ENCODE data around the gene TCF4. TPM values are rescaled to one million over a fixed set of nuclear protein-coding genes. Genes with fewer than 3 reads are reported as not detected.

TCF4 gene
- total RNA-seq, 1 donor from 2014 or later = 143 TPM

DNA sequence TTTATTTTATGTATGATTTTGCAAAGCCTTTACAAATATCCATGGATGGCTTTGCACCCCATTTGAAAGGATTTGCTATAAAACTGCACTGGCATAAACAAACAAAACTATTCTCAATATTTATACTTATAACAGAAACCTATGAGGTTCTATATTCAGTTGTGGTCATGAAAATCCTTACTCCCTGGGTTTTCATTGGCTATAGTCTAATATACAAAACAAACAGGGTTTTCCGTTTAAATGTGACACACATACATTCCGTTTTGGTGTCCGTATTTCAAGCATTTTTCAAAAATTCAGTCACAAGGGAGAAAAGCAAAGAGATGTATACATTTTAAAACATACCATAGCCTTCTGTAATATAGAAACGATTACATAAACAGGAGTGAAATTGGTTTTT lies 100.0 kb downstream of the TCF4 start:
- H3K4me3 ChIP-seq = no peak overlapping the region
- TF ChIP-seq, protein P1, sequence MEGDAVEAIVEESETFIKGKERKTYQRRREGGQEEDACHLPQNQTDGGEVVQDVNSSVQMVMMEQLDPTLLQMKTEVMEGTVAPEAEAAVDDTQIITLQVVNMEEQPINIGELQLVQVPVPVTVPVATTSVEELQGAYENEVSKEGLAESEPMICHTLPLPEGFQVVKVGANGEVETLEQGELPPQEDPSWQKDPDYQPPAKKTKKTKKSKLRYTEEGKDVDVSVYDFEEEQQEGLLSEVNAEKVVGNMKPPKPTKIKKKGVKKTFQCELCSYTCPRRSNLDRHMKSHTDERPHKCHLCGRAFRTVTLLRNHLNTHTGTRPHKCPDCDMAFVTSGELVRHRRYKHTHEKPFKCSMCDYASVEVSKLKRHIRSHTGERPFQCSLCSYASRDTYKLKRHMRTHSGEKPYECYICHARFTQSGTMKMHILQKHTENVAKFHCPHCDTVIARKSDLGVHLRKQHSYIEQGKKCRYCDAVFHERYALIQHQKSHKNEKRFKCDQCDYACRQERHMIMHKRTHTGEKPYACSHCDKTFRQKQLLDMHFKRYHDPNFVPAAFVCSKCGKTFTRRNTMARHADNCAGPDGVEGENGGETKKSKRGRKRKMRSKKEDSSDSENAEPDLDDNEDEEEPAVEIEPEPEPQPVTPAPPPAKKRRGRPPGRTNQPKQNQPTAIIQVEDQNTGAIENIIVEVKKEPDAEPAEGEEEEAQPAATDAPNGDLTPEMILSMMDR (IDR thresholded peaks at IDR 0.05) = no peak
- intact Hi-C loops (cut with DNase I) = no loop called here
- H3K36me3 ChIP-seq = no peaks in the 10 kb centered on the region
- peaks cover 4% of the 10 kb centered on the region for H3K4me1 ChIP-seq
- DNase-seq = no peak
- no peak overlapping the region for H3K27ac ChIP-seq
- ATAC-seq = no peak
- H3K9me3 ChIP-seq = no peaks in the 10 kb centered on the region
- H3K27me3 ChIP-seq = no peaks in the 10 kb centered on the region

DNA sequence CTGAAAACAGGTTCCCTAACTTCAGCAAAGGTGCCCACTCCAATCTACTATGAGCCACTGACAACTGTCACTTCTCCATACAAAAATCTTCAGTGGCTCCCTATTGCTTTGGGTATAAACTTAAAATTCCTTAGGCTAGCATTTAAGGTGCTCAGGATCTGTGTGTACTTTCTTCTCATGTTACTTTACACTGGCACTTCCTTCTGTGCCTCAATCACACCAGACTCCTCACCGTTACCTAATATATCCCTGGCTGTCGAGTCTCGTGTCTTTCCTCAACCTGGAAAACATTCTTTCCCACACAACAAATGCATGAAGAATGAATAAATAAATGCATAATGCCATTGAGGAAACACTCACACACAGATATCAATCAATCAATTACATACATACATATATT lies 101.1 kb downstream of the TCF4 start:
- no peak overlapping the region for H3K27ac ChIP-seq
- ATAC-seq = no peak
- H3K27me3 ChIP-seq = no peaks in the 10 kb centered on the region
- TF ChIP-seq, protein P1 (IDR thresholded peaks at IDR 0.05) = no peak
- intact Hi-C loops (cut with DNase I) = no loop called here
- peaks cover 4% of the 10 kb centered on the region for H3K4me1 ChIP-seq
- DNase-seq = no peak
- H3K9me3 ChIP-seq = no peaks in the 10 kb centered on the region
- no peak overlapping the region for H3K4me3 ChIP-seq
- H3K36me3 ChIP-seq = no peaks in the 10 kb centered on the region

DNA sequence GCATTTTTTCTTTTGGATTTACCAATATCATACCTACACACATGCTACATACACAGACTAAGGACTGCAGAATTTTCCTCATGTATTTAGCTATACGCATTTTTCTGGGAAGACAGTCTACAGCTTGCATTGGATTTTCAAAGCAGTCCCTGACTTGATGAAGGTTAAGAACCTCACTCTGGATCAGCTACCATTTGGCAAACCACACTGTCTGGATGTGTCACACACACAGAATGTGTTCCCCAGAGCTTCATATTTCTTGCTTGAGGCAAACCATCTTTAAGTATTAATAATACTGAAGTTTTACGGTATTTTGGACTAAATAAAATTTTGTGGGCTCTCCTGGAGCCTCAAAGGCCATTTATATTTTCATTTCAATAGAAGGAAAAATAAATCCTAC lies 102.3 kb downstream of the TCF4 start:
- Histone ChIP-seq H3K4me3 (no peak overlapping the region), H3K27me3 (no peaks in the 10 kb centered on the region), H3K4me1 (peaks cover 4% of the 10 kb centered on the region), H3K27ac (no peak overlapping the region), H3K9me3 (no peaks in the 10 kb centered on the region), H3K36me3 (no peaks in the 10 kb centered on the region)
- TF ChIP-seq, protein P1 (IDR thresholded peaks at IDR 0.05) = no peak
- no peak for ATAC-seq
- intact Hi-C loops (cut with DNase I) = no loop called here
- no peak for DNase-seq

DNA sequence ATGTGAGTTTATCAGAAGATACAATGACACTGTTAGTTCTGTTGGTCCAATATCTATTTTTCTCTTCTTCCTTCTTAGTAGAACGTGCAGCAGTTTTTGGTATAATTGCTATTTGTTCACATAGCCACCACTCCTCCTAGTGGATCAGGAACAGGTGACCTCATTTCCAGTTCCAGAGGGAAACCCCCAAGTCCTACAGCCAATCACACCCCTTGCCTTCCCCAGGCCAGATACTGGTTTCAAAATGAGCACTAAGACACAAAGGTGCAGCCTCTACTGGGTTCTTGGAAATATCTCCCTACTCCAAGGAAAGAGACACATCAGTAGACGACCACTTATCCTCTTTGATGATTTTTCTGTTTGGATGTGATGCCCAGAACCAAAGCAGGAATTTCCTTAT lies 103.2 kb downstream of the TCF4 start:
- TF ChIP-seq, protein P1 (IDR thresholded peaks at IDR 0.05) = no peak
- Histone ChIP-seq H3K4me3 (no peak overlapping the region), H3K36me3 (no peaks in the 10 kb centered on the region), H3K27me3 (no peaks in the 10 kb centered on the region), H3K9me3 (no peaks in the 10 kb centered on the region), H3K27ac (no peak overlapping the region), H3K4me1 (peaks cover 4% of the 10 kb centered on the region)
- intact Hi-C loops (cut with DNase I) = no loop called here
- no peak for ATAC-seq
- DNase-seq = no peak

DNA sequence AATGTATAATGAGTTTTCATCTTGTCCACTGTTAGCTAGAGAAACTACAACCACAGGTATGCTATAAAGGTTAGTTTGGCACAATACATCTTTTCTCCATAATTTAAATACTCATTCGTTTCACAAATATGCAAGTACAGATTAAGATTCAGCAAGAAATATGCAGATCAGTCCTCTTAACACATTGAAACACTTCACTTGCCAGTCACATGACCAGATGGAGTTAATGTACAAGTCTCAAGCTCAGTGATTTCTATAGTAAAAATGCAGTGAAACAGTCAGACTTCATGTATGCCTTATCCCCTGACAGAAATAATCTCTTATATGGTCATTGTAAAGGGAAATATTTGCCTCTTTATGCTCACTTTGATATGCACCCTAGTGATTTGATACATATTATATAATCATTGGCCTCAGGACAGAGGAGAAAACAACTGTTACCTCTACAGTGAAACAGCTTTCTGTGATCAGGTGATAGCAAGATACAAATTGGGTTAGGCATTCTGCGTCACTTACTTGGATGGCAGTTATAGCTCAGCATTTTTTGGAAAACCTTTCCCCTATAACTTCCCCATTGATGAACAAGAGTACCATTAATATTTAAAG lies 104.6 kb downstream of the TCF4 start:
- H3K9me3 ChIP-seq = no peaks in the 10 kb centered on the region
- peaks cover 4% of the 10 kb centered on the region for H3K4me1 ChIP-seq
- intact Hi-C loops (cut with DNase I) = no loop called here
- no peaks in the 10 kb centered on the region for H3K27me3 ChIP-seq
- DNase-seq = no peak
- no peak for ATAC-seq
- H3K27ac ChIP-seq = no peak overlapping the region
- H3K4me3 ChIP-seq = no peak overlapping the region
- TF ChIP-seq, protein P1 (IDR thresholded peaks at IDR 0.05) = no peak
- no peaks in the 10 kb centered on the region for H3K36me3 ChIP-seq
